Body of pancreas (tissue), 4 donors: ENCODE results near the gene NXT2.

Experiments
- CTCF ChIP-seq, 7 experiments: fragments of 450-650 bp in 4 of 7; fragments of 200-600 bp in 3 of 7; sonication (generic) in 3 of 7; IDR thresholded peaks; one replicate each; pipeline ENCODE4 v1.5.1; 2016 to 2019; ENCODE audit warnings: antibody characterized with exemption in 7 of 7
- POLR2A ChIP-seq, 3 donors: fragments of 450-650 bp; IDR thresholded peaks; one replicate each; pipeline ENCODE4 v1.6.1; 2016; ENCODE audit warnings: antibody characterized with exemption in 3 of 3, mild to moderate bottlenecking in 2 of 3

DNA sequence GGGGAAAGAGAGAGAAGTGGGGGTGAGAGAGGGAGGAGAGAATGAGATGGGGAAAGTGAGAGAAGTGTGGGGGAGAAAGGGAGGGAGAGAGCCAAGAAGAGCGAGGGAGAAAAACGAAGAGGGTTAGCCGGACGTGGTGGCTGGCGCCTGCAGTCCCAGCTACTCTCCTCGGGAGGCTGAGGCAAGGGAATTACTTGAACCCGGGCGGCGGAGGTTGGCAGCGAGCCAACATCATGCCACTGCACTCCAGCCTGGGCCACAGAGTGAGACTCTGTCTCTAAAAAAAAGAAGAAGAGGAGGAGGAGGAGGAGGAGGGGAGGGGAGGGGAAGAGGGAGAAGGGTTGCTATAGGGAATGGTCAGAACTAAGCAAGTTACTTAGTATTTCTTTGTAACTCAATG lies 1.7 kb upstream of the NXT2 start:
- TF ChIP-seq CTCF (IDR thresholded peaks at IDR 0.05), result no peak
- TF ChIP-seq POLR2A (IDR thresholded peaks at IDR 0.05), result no peak
